Caco-2 (cell line): ENCODE results near the gene GRIN3B. TPM values are rescaled to one million over a fixed set of nuclear protein-coding genes. Genes with fewer than 3 reads are reported as not detected.
A peak's percentile ranks its signal among the peaks of the same experiment; 100 is the strongest.

Experiments
- BruUV-seq: library from RNA; stranded (reverse); fragments of 400-500 nt; replicated peaks from 2 replicates; lab custom pipeline; 2021; lab: Mats Ljungman, UMichigan
- CTCF ChIA-PET: fragments of 300-600 bp; sonication (Branson Sonifier 250); formaldehyde crosslinking; loops from one replicate; lab custom pipeline; 2022; ENCODE audit warnings: antibody characterized with exemption; lab: Charles Lee
- POLR2A ChIA-PET: fragments of 300-600 bp; sonication (Branson Sonifier 250); formaldehyde crosslinking; loops from one replicate; lab custom pipeline; 2022; ENCODE audit warnings: antibody characterized with exemption; lab: Charles Lee
- DNase-seq, 2 experiments: peaks; one replicate each; pipeline versions ENCODE4 v3.0.0 to v3.0.0-alpha.2; 2020 to 2022
- H3K27me3 ChIP-seq: replicated peaks from 2 replicates; pipeline ENCODE4 v1.6.0; 2011; ENCODE audit warnings: low read length; ENCODE audit not compliant: control insufficient read depth, insufficient read depth
- H3K36me3 ChIP-seq: 2 replicates; pipeline ENCODE4 v1.5.1; 2011; ENCODE audit warnings: low read length; ENCODE audit not compliant: control insufficient read depth, insufficient read depth
- H3K4me1 ChIP-seq: fragments of 250-450 bp; sonication (Bioruptor Pico); 2 replicates; pipeline ENCODE4 v1.5.1; 2020; ENCODE audit warnings: mild to moderate bottlenecking
- H3K4me3 ChIP-seq: 2 replicates; pipeline ENCODE4 v1.5.1; 2011; ENCODE audit warnings: low read depth, mild to moderate bottlenecking, control low read depth, low read length
- H3K9me3 ChIP-seq: fragments of 250-450 bp; sonication (Bioruptor Pico); 2 replicates; pipeline ENCODE4 v1.5.1; 2020; ENCODE audit warnings: mild to moderate bottlenecking, moderate library complexity
- H3K27ac Mint-ChIP-seq: one replicate; pipeline ENCODE4 v1.8.0; 2022; ENCODE audit warnings: mixed read lengths; ENCODE audit not compliant: unreplicated experiment
- H3K27me3 Mint-ChIP-seq: one replicate; pipeline ENCODE4 v1.8.0; 2022; ENCODE audit warnings: mixed read lengths; ENCODE audit not compliant: insufficient read depth, unreplicated experiment
- H3K36me3 Mint-ChIP-seq: one replicate; pipeline ENCODE4 v1.8.0; 2022; ENCODE audit warnings: mild to moderate bottlenecking, mixed read lengths; ENCODE audit not compliant: insufficient read depth, unreplicated experiment
- H3K4me1 Mint-ChIP-seq: one replicate; pipeline ENCODE4 v1.8.0; 2022; ENCODE audit warnings: low read depth, mixed read lengths; ENCODE audit not compliant: unreplicated experiment
- H3K4me3 Mint-ChIP-seq: one replicate; pipeline ENCODE4 v1.8.0; 2022; ENCODE audit warnings: mild to moderate bottlenecking, moderate library complexity, mixed read lengths; ENCODE audit not compliant: unreplicated experiment
- H3K9me3 Mint-ChIP-seq: one replicate; pipeline ENCODE4 v1.8.0; 2022; ENCODE audit warnings: mixed read lengths; ENCODE audit not compliant: unreplicated experiment
- intact Hi-C: fragments of 100-400 bp; cut with micrococcal nuclease; formaldehyde crosslinking; loops from one replicate; pipeline ENCODE4 v1.10.0; 2022; ENCODE audit not compliant: unreplicated experiment
- total RNA-seq: library from RNA; stranded (reverse); gene quantifications from 2 replicates; pipeline ENCODE4 v1.2.3, GENCODE V29; 2022
- TF ChIP-seq, protein P1 (sequence below), 2 experiments: fragments of 200-600 bp in 1 of 2; IDR thresholded peaks; 1 replicate in 1 of 2; 2 replicates in 1 of 2; pipeline versions ENCODE4 v1.5.1 to v1.8.0; 2011 to 2022; ENCODE audit warnings: antibody characterized with exemption in 1 of 2, control low read depth in 1 of 2, inconsistent platforms in 1 of 2, low read depth in 1 of 2, low read length in 1 of 2, mild to moderate bottlenecking in 1 of 2, moderate library complexity in 1 of 2; ENCODE audit not compliant: insufficient read depth in 1 of 2, severe bottlenecking in 1 of 2, unreplicated experiment in 1 of 2

Gene GRIN3B
- total RNA-seq, 1 experiment from 2014 or later, result 0.41 TPM

- Mint-ChIP-seq H3K27ac (peak overlapping the region; percentile 96), H3K36me3 (peaks cover 90% of the 10 kb centered on the region), H3K4me1 (peaks cover 7% of the 10 kb centered on the region), H3K9me3 (no peaks in the 10 kb centered on the region), H3K4me3 (peak overlapping the region; percentile 74), H3K27me3 (no peaks in the 10 kb centered on the region)
- peaks cover 7% of the 10 kb centered on the region for H3K36me3 ChIP-seq
- no peaks in the 10 kb centered on the region for H3K27me3 ChIP-seq
- DNase-seq, result peak; percentile 55 to 78
- TF ChIP-seq, protein P1, sequence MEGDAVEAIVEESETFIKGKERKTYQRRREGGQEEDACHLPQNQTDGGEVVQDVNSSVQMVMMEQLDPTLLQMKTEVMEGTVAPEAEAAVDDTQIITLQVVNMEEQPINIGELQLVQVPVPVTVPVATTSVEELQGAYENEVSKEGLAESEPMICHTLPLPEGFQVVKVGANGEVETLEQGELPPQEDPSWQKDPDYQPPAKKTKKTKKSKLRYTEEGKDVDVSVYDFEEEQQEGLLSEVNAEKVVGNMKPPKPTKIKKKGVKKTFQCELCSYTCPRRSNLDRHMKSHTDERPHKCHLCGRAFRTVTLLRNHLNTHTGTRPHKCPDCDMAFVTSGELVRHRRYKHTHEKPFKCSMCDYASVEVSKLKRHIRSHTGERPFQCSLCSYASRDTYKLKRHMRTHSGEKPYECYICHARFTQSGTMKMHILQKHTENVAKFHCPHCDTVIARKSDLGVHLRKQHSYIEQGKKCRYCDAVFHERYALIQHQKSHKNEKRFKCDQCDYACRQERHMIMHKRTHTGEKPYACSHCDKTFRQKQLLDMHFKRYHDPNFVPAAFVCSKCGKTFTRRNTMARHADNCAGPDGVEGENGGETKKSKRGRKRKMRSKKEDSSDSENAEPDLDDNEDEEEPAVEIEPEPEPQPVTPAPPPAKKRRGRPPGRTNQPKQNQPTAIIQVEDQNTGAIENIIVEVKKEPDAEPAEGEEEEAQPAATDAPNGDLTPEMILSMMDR (IDR thresholded peaks at IDR 0.05; ENCODE audit: insufficient read depth in 1 of 2, low read depth in 1 of 2, low read length in 1 of 2, severe bottlenecking in 1 of 2, unreplicated experiment in 1 of 2), result no peak
- no peaks in the 10 kb centered on the region for H3K9me3 ChIP-seq
- no TSS peak for BruUV-seq
- ChIA-PET POLR2A (interaction anchor here (0.5 kb wide), 2 partner anchors 22 to 26 kb away, joined by 3 to 5 read pairs; no protein-coding TSS in a partner anchor), CTCF (interaction anchor here (1.6 kb wide), 1 partner anchor 24 kb away, joined by 5 read pairs; no protein-coding TSS in a partner anchor)
- no peak overlapping the region for H3K4me3 ChIP-seq
- H3K4me1 ChIP-seq, result peaks cover 80% of the 10 kb centered on the region
- intact Hi-C loops, result no loop called here
Observed at GRCh38 chr19:954672-955494, 45.3 kb upstream of the GRIN3B start.

DNA sequence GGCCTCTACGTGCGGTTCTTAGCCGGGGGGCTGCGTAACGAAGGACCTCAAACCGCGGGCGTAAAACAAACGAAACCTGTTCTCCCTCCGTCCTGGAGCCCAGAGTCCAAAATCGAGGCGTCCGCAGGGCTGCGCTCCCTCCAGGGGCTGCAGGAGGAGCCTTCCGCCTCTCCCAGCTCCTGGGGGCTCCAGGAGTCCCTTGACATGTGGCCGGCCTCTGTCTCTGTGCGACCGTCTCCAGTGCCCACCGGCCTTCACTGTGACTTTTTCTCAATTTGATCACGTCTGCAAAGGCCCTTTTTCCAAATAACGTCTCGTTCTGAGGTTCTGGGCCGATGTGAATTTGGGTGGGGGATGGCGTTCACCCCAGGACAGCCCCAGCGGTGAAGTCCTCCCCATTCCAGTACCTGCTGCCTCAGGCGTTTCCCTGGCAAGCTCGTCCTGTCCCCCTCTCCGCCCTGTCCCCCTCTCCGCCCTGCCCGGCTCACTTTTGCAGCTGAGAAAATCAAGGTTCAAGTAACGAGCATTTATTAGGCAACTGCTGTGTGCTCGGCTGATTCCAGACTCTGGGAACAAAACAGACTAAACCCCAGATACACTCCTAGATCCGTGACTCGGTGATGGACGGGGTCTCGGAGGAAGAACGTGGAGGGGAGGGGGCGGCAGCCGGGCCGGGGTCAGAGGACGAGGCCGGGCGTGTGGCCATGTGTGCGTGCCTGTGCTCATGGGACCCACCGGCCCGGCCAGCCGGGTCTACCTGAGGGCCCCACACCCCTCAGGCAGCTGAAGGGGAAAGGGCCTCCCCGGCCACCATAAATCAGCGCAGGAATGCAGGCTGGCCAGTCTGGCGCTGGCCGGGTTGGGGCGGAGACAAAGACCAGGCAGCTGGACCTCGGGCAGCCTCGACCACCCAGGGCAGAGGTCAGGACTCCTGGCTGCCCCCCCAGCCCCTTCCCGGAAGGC lies 44.1 kb upstream of the GRIN3B start:
- intact Hi-C loops, result loop anchor here (1.0 kb wide), 1 partner anchor 31 kb away; no protein-coding TSS in a partner anchor
- POLR2A ChIA-PET, result interaction anchor here (0.6 to 1.4 kb wide), 4 partner anchors 28 to 300 kb away, joined by 3 to 8 read pairs (median 4); partner anchors contain the start of gene WDR18
- Mint-ChIP-seq H3K4me3 (peak overlapping the region; percentile 67), H3K27me3 (no peaks in the 10 kb centered on the region), H3K36me3 (peaks cover 92% of the 10 kb centered on the region), H3K9me3 (no peaks in the 10 kb centered on the region), H3K4me1 (peaks cover 12% of the 10 kb centered on the region), H3K27ac (peak overlapping the region; percentile 96)
- CTCF ChIA-PET, result interaction anchor here (0.9 to 1.6 kb wide), 3 partner anchors 23 to 31 kb away, joined by 3 to 5 read pairs (median 3); partner anchors contain the start of gene WDR18
- H3K27me3 ChIP-seq, result no peaks in the 10 kb centered on the region
- peak overlapping the region; percentile 22 for H3K4me3 ChIP-seq
- peaks cover 88% of the 10 kb centered on the region for H3K4me1 ChIP-seq
- peak; percentile 96 to 97 for DNase-seq
- H3K36me3 ChIP-seq, result peaks cover 8% of the 10 kb centered on the region
- TF ChIP-seq, protein P1 (IDR thresholded peaks at IDR 0.05; ENCODE audit: insufficient read depth in 1 of 2, low read depth in 1 of 2, low read length in 1 of 2, severe bottlenecking in 1 of 2, unreplicated experiment in 1 of 2), result peak in 1 of 2 experiments; percentile 1
- BruUV-seq, result TSS peak; percentile 17
- H3K9me3 ChIP-seq, result no peaks in the 10 kb centered on the region
